GM18870 (cell line): ENCODE results near the gene GLIPR2.

ENCODE experiments used
- ATAC-seq: cut with Tn5 transposase; IDR thresholded peaks from one replicate; pipeline ENCODE4 v1.9.1; 2021; ENCODE audit warnings: moderate library complexity; ENCODE audit not compliant: unreplicated experiment

Gene GLIPR2

GRCh38 chr9:36190388-36191289 lies 54.1 kb downstream of the GLIPR2 start, which contains the start of gene CLTA:
TSS of gene CLTA (plus strand) at chr9:36190921. CDS start at chr9:36191057, 136 bp downstream.
- peak; percentile 97 for ATAC-seq

- ATAC-seq: no peak
Measured at GRCh38 chr9:36191290-36191645, 54.7 kb downstream of the GLIPR2 start.

- ATAC-seq: no peak
Measured at GRCh38 chr9:36191686-36192085, 55.2 kb downstream of the GLIPR2 start.

- no peak for ATAC-seq
Measured at GRCh38 chr9:36192196-36192595, 55.7 kb downstream of the GLIPR2 start.

GRCh38 chr9:36193023-36193422 lies 56.5 kb downstream of the GLIPR2 start:
- no peak for ATAC-seq

GRCh38 chr9:36194326-36195000 lies 57.9 kb downstream of the GLIPR2 start:
- no peak for ATAC-seq

- ATAC-seq: no peak
Measured at GRCh38 chr9:36204906-36205547, 68.5 kb downstream of the GLIPR2 start.

GRCh38 chr9:36207016-36207415 lies 70.5 kb downstream of the GLIPR2 start:
- no peak for ATAC-seq

GRCh38 chr9:36207546-36208012 lies 71.0 kb downstream of the GLIPR2 start:
- no peak for ATAC-seq

GRCh38 chr9:36208521-36209253 lies 72.2 kb downstream of the GLIPR2 start:
- no peak for ATAC-seq

GRCh38 chr9:36210722-36211121 lies 74.2 kb downstream of the GLIPR2 start:
- ATAC-seq: no peak

- no peak for ATAC-seq
Measured at GRCh38 chr9:36211510-36211909, 75.0 kb downstream of the GLIPR2 start.

GRCh38 chr9:36213387-36213786 lies 76.9 kb downstream of the GLIPR2 start:
- no peak for ATAC-seq
